Subcutaneous abdominal adipose tissue (tissue), 5 donors: ENCODE measurements around the gene BLTP2.

Experiments used
- H3K27ac ChIP-seq: one replicate; pipeline ENCODE4 v1.7.0; 2013; ENCODE audit warnings: low read depth, mild to moderate bottlenecking, inconsistent platforms, low read length, moderate library complexity
- H3K27me3 ChIP-seq, 5 donors: one replicate each; pipeline ENCODE4 v1.7.0; 2013; ENCODE audit warnings: low read length in 5 of 5, inconsistent platforms in 1 of 5; ENCODE audit not compliant: control insufficient read depth in 5 of 5, insufficient read depth in 4 of 5
- H3K36me3 ChIP-seq, 5 donors: one replicate each; pipeline ENCODE4 v1.7.0; 2013; ENCODE audit warnings: low read length in 5 of 5; ENCODE audit not compliant: control insufficient read depth in 5 of 5, insufficient read depth in 5 of 5
- H3K4me1 ChIP-seq, 5 donors: one replicate each; pipeline ENCODE4 v1.7.0; 2013; ENCODE audit warnings: low read length in 5 of 5, mild to moderate bottlenecking in 3 of 5, moderate library complexity in 1 of 5; ENCODE audit not compliant: control insufficient read depth in 5 of 5, insufficient read depth in 5 of 5
- H3K4me3 ChIP-seq, 5 donors: one replicate each; pipeline ENCODE4 v1.7.0; 2013; ENCODE audit warnings: low read length in 5 of 5, low read depth in 1 of 5
- H3K9ac ChIP-seq, 5 donors: one replicate each; pipeline ENCODE4 v1.7.0; 2013; ENCODE audit warnings: low read length in 5 of 5, mild to moderate bottlenecking in 4 of 5, moderate library complexity in 3 of 5
- H3K9me3 ChIP-seq, 5 donors: one replicate each; pipeline ENCODE4 v1.7.0; 2013; ENCODE audit warnings: low read length in 5 of 5; ENCODE audit not compliant: control insufficient read depth in 5 of 5
- donor health status: healthy.
- donor health status: healthy.
- donor health status: healthy.
- donor health status: healthy.
- donor health status: healthy.

Gene BLTP2

DNA sequence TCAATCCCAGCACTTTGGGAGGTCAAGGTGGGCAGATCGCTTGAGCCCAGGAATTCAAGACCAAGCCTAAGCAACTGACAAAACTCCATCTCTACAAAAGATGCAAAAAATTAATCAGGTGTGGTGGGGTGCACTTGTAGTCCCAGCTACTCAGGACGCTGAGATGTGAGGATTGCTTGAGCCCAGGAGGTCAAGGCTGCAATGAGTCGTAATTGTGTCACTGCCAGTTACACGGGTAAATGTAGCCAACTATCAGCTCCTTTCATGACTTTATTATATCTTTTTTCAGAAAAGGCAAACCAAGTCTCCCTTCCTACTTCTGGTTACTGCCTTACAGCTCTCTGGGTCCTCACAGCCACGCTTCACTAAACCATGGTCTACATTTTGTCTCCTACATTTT lies 12.8 kb upstream of the BLTP2 start:
- no peak overlapping the region for H3K27ac ChIP-seq
- H3K4me3 ChIP-seq: no peak overlapping the region
- peaks cover 4 to 36% (median 19%) of the 10 kb centered on the region in 5 donors for H3K36me3 ChIP-seq
- H3K4me1 ChIP-seq: peaks cover 0 to 19% (median 15%) of the 10 kb centered on the region in 5 donors
- no peaks in the 10 kb centered on the region for H3K27me3 ChIP-seq
- no peak overlapping the region for H3K9ac ChIP-seq
- no peaks in the 10 kb centered on the region for H3K9me3 ChIP-seq

DNA sequence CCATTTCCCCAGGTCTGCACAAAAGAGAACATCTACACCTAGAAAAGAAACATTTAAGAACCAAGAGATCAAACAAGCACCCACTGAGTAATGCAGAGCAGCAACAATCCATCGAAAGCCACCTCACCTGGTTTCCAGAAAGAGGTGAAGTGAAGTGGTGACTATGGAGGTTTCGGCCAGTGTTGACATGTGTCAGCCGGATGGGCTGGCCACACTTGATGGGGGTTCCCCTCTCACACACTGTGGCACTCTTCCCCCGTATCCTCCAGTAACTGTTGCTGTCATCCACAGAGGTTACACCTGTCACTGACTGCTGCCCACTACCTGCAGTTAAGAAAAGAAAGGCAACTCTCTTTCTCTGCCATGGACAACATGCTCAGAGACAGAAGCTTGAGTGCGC lies 10.2 kb upstream of the BLTP2 start:
- Histone ChIP-seq H3K27me3 (no peaks in the 10 kb centered on the region), H3K9me3 (no peaks in the 10 kb centered on the region), H3K27ac (no peak overlapping the region), H3K4me3 (no peak overlapping the region), H3K36me3 (peaks cover 9 to 58% (median 31%) of the 10 kb centered on the region in 5 donors), H3K4me1 (peaks cover 0 to under 1% (median 0%) of the 10 kb centered on the region in 5 donors), H3K9ac (no peak overlapping the region)

DNA sequence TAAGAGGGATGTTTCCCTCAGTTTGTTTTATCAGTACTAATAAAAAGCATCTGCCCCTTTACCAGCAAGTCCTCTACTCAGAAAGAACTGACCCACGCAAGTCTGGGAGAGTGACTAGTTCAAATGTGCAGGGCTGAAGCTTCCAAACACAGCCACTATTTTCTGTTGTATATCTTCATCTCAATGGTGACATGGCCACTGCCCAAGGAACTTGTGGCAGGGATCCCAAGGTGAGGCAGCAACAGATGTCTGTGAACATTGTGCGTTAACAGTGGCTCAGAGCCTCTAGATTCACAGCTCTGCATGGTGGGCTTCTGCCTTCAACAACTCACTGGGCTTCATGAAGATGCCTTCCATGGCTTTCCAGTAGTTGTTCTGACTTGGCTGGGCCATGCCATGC lies 3.7 kb upstream of the BLTP2 start:
- peaks cover 11 to 42% (median 23%) of the 10 kb centered on the region in 5 donors for H3K36me3 ChIP-seq
- H3K4me1 ChIP-seq: peaks cover 2 to 30% (median 27%) of the 10 kb centered on the region in 5 donors
- H3K27me3 ChIP-seq: no peaks in the 10 kb centered on the region

DNA sequence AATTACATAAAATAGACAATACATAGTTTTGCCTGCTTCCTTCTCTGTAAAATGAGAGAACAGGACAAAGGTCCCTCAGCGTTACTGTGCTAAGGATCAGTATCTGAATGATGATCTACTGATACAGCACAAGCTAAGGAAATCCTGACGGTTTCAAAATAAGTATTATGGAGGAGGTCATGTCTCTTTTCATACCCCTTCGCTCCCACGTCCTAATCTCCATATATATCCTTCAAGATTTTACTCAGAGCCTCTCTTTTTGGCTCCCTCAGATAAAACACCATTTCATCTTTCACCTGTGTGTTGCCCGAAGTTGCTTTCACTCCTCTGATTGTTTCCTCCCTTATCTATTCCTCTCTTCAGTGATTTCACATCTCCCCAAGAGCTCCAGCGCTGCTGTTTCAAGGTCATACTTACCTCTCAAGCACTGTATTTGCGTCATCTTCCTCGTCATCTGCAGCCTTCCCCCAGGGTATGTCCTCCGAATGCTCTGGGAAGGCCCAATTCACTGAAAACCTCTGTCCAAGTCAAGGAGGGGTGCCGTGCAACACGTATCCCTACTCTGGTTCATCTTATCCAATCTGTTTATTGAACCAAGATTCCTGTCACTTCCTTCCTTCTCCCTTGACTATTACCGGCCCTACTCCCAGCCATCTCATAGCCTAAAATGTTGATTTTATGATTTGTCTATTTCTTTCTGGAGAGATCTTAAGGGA lies 1.2 kb upstream of the BLTP2 start:
- H3K9ac ChIP-seq: peak overlapping the region in 4 of 5 donors; percentile 8 to 99 (median 86)
- H3K9me3 ChIP-seq: no peaks in the 10 kb centered on the region
- peaks cover 7 to 44% (median 30%) of the 10 kb centered on the region in 5 donors for H3K36me3 ChIP-seq
- H3K4me1 ChIP-seq: peaks cover 2 to 42% (median 38%) of the 10 kb centered on the region in 5 donors
- H3K27ac ChIP-seq: peak overlapping the region; percentile 82
- H3K4me3 ChIP-seq: peak overlapping the region; percentile 36 to 84 (median 43)
- H3K27me3 ChIP-seq: no peaks in the 10 kb centered on the region

More for the DNA sequence above, 3.7 kb upstream of the BLTP2 start:
- Histone ChIP-seq H3K9me3 (no peaks in the 10 kb centered on the region), H3K4me3 (no peak overlapping the region), H3K27ac (no peak overlapping the region), H3K9ac (no peak overlapping the region)

DNA sequence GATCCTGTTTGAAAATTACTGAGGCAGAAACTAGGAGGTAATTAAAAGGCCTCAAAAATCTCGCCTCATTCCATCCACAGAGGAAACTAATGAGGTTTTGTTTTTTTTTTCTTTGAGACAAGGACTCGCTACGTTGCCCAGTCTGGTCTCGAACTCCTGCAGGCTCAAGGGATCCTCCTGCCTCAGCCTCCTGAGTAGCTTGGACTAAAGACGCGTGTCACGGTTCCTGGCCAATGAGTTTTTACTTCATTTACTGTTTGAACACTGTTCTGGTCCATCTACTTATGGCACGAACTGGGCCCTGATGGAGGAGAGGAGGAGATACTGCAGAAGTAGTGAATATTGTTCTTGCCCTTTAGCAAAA lies 600 bp upstream of the BLTP2 start:
- peak overlapping the region; percentile 76 to 94 (median 90) for H3K4me3 ChIP-seq
- peaks cover 11 to 44% (median 31%) of the 10 kb centered on the region in 5 donors for H3K36me3 ChIP-seq
- H3K4me1 ChIP-seq: peaks cover 2 to 42% (median 38%) of the 10 kb centered on the region in 5 donors
- H3K27ac ChIP-seq: peak overlapping the region; percentile 82
- H3K9me3 ChIP-seq: no peaks in the 10 kb centered on the region
- H3K9ac ChIP-seq: peak overlapping the region; percentile 51 to 99 (median 87)
- H3K27me3 ChIP-seq: no peaks in the 10 kb centered on the region

DNA sequence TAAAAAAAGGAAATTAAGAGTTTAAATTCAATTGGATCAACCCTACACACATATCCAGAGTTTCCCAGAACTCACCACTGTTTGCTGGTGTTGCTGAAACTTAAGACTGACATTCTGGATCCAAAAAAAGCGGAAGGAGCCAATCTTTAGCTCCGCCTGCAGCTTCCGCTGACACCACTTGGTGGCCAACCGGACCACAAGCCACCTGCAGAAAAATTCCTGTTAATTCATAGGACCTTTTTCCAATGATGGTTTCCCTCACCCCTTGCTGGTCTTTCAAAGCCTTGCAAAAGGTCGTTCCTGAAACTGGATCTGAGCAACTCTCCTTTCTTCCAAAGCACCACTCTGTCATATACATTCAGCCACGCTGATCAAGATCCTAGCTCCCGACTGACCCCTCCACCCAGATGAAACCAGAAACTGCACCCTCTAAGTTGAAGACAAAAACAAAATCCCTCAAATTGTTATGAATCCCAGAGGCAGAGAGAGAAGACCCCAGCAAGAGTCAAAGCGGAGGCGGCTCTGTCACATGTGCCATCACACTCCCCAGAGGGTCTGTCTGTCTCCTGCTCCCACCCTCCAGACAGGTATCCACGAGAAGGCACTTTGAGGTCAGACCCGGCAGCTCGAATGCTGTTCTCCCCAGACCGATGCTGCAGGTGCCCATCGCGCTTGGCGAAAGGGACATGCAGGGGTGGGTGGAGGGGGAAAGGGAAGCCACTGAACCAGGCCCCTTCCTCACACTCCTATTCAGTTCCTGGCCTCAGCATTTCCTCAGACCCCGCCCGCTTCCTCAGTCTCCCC lies 773 bp downstream of the BLTP2 start:
- H3K27me3 ChIP-seq: no peaks in the 10 kb centered on the region
- peak overlapping the region; percentile 79 to 98 (median 92) for H3K4me3 ChIP-seq
- H3K9ac ChIP-seq: peak overlapping the region; percentile 49 to 99 (median 89)
- peaks cover 11 to 51% (median 41%) of the 10 kb centered on the region in 5 donors for H3K36me3 ChIP-seq
- no peaks in the 10 kb centered on the region for H3K9me3 ChIP-seq
- H3K27ac ChIP-seq: peak overlapping the region; percentile 62
- H3K4me1 ChIP-seq: peaks cover 2 to 42% (median 38%) of the 10 kb centered on the region in 5 donors

DNA sequence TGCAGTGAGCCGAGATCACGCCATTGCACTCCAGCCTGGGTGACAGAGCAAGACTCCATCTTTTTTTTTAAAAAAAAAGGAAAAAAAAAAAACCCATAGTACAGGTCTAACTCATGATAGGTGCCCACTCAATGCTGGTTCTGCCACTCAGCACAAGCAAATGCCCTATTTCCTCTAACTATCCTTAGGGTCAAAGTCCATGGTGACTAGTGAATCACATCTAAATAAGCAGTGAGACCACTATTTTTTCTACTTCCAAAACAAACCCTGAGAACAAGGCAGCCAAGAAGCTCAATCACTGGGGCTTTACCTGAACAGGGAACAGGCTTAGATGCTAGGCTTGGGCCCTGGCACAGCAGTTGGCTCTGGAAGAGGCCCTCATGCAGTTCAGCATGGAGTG lies 3.4 kb downstream of the BLTP2 start:
- Histone ChIP-seq H3K9me3 (no peaks in the 10 kb centered on the region), H3K27ac (no peak overlapping the region), H3K4me3 (no peak overlapping the region), H3K4me1 (peaks cover 0 to 36% (median 32%) of the 10 kb centered on the region in 5 donors), H3K9ac (peak overlapping the region in 1 of 5 donors; percentile 35), H3K27me3 (no peaks in the 10 kb centered on the region), H3K36me3 (peaks cover 24 to 63% (median 58%) of the 10 kb centered on the region in 5 donors)

DNA sequence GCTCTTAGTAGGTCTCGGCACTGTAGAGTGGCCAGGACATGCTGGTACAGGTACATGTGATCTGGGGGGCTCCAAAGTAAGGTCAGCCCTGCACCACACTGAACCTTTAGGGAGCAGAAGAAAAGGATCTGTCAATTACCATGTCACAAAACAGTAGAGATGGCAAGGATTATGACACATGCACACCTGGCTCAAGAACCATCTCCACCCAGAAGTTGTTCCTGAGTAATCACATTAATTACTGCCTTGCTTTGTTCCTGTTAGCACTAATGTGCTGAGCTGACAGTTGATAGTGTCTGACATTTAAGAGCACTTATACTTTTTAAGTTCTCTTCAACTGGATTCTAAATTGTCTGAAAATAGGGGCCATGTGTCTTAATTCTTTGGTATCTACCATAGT lies 9.5 kb downstream of the BLTP2 start:
- no peak overlapping the region for H3K27ac ChIP-seq
- H3K9ac ChIP-seq: no peak overlapping the region
- no peaks in the 10 kb centered on the region for H3K27me3 ChIP-seq
- no peak overlapping the region for H3K4me3 ChIP-seq
- peaks cover 37 to 99% (median 95%) of the 10 kb centered on the region in 5 donors for H3K36me3 ChIP-seq
- no peaks in the 10 kb centered on the region for H3K9me3 ChIP-seq
- H3K4me1 ChIP-seq: no peaks in the 10 kb centered on the region

DNA sequence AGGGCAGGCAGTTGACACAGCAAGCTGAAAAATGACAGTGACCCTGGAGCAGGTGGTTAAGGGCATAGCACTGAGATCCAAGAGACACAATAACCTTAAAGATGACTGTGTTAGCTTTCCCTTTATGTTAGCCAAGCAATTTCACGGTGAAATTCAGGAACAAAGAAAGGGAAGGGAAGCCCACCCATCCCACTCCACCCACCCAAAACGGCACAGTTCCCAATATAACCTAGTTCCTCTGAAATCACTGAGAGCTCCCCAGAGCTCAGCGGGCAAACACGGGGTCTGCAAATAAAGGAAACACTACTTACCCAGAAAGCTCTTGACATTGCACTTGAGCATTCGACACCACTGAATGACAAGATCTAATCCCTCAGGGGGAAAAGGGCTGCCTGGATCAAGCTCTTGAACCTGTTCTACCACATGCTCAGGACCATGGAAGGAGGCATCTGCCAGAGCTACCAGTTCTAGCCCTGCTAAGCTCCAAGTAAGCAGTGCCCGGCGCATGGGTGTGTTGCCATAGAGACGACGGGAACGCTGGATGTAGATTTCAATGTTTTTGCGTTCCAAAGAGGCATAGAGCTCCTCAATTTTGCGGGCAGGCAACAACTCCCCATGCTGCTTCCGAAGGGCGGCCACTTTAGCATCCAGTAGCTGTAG lies 10.6 kb downstream of the BLTP2 start:
- H3K27ac ChIP-seq: no peak overlapping the region
- H3K27me3 ChIP-seq: no peaks in the 10 kb centered on the region
- H3K4me3 ChIP-seq: no peak overlapping the region
- no peaks in the 10 kb centered on the region for H3K9me3 ChIP-seq
- H3K9ac ChIP-seq: no peak overlapping the region
- H3K36me3 ChIP-seq: peaks cover 37 to 99% (median 96%) of the 10 kb centered on the region in 5 donors
- H3K4me1 ChIP-seq: no peaks in the 10 kb centered on the region
